BE2C (cell line): ENCODE results near the gene BMPR1B.

Experiments
- DNase-seq: peaks from one replicate; pipeline ENCODE4 v3.0.0-alpha.2; 2020
- H3K27me3 ChIP-seq: fragments of 250-450 bp; sonication (Bioruptor Pico); 2 replicates; pipeline ENCODE4 v1.5.1; 2020; ENCODE audit warnings: mild to moderate bottlenecking
- H3K36me3 ChIP-seq: fragments of 250-450 bp; sonication (Bioruptor Pico); 2 replicates; pipeline ENCODE4 v1.5.1; 2020; ENCODE audit warnings: mild to moderate bottlenecking
- H3K4me1 ChIP-seq: fragments of 250-450 bp; sonication (Bioruptor Pico); 2 replicates; pipeline ENCODE4 v1.5.1; 2020
- H3K4me3 ChIP-seq: 2 replicates; pipeline ENCODE4 v1.5.1; 2011; ENCODE audit warnings: low read depth, low read length
- H3K9me3 ChIP-seq: fragments of 250-450 bp; sonication (Bioruptor Pico); 2 replicates; pipeline ENCODE4 v1.5.1; 2020
- CTCF ChIP-seq: IDR thresholded peaks from 2 replicates; pipeline ENCODE4 v1.5.1; 2012; ENCODE audit warnings: mild to moderate bottlenecking, low read depth, low read length

The BMPR1B gene

DNA sequence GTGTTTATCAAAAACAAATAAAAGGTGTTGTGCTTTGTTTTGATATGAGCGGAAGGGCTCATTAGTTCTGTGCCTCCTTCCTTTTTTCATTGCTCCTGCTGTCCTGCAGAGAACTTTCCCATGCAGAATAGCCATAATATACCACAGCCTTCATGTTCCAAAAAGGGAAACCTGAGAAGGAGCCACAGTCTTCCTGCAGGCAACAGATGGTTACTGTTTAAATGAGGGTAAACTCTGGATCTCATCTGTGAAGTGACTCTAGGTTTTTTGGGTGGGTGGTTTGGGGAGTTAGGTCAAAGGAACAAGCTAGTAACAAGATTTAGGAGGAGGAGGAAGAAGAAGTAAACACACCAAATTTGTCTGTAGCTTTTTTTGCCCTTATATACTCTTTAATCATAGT is 131.8 kb downstream of the BMPR1B start:
- DNase-seq, result no peak
- no peaks in the 10 kb centered on the region for H3K27me3 ChIP-seq
- H3K36me3 ChIP-seq, result no peaks in the 10 kb centered on the region
- H3K9me3 ChIP-seq, result no peaks in the 10 kb centered on the region; the same call in 1 of the 2 replicates
- H3K4me1 ChIP-seq, result peaks cover 16% of the 10 kb centered on the region
- no peak overlapping the region for H3K4me3 ChIP-seq
- TF ChIP-seq CTCF, result no peak

GRCh38 chr4:94889946-94890345 is 132.2 kb downstream of the BMPR1B start:
- TF ChIP-seq CTCF, result no peak
- Histone ChIP-seq H3K36me3 (no peaks in the 10 kb centered on the region), H3K4me1 (peaks cover 16% of the 10 kb centered on the region), H3K4me3 (no peak overlapping the region), H3K27me3 (no peaks in the 10 kb centered on the region), H3K9me3 (no peaks in the 10 kb centered on the region; the same call in 1 of the 2 replicates)
- DNase-seq, result no peak

- no peaks in the 10 kb centered on the region for H3K27me3 ChIP-seq
- DNase-seq, result no peak
- H3K4me3 ChIP-seq, result no peak overlapping the region
- peaks cover 16% of the 10 kb centered on the region for H3K4me1 ChIP-seq
- TF ChIP-seq CTCF, result no peak
- no peaks in the 10 kb centered on the region for H3K36me3 ChIP-seq
- no peaks in the 10 kb centered on the region; the same call in 1 of the 2 replicates for H3K9me3 ChIP-seq
Observed at GRCh38 chr4:94890579-94890978, 132.8 kb downstream of the BMPR1B start.

DNA sequence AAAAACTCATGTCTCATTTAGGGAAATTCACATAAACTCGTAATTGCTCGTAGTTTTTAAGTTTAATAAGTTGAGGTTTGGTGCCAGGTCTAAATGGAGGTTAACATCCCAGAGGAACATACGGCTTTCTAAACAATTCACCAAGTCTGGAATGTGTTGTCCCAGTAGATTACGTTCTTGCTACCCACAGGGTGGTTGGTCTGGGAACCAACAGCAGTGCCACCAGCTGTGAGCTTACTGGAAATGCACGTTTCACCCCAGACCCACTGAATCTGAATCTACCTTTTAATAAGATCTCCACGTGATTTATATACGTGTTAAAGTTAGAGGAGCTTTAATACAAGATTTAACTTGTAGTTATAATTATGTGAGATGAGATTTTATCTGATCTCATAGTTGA is 134.3 kb downstream of the BMPR1B start:
- peak; percentile 58 for TF ChIP-seq CTCF
- Histone ChIP-seq H3K9me3 (no peaks in the 10 kb centered on the region; the same call in 1 of the 2 replicates), H3K36me3 (no peaks in the 10 kb centered on the region), H3K4me3 (no peak overlapping the region), H3K4me1 (peaks cover 25% of the 10 kb centered on the region), H3K27me3 (no peaks in the 10 kb centered on the region)
- peak; percentile 34 for DNase-seq

DNA sequence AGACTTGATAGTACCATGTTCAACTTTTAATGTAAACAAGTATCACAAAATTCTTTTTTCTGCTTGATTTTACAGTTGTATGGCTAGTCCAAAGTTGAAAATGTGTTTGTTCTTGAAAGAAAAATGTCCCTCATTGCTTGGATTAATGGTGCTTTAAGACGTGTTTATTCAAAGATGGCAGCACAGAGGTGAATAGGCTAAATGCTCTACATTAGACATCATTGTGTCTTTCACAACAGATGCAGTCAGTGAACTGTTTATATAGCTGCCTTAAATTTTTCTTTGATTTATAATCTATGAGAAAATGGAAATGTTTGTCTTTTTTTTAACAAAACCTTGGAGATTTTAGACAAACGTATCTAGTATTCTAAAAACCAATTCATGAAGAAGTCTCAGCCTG is 137.3 kb downstream of the BMPR1B start:
- DNase-seq, result no peak
- Histone ChIP-seq H3K9me3 (no peaks in the 10 kb centered on the region; the same call in none of the 2 replicates), H3K27me3 (no peaks in the 10 kb centered on the region), H3K4me1 (peaks cover 30% of the 10 kb centered on the region), H3K36me3 (no peaks in the 10 kb centered on the region), H3K4me3 (no peak overlapping the region)
- no peak for TF ChIP-seq CTCF

GRCh38 chr4:94897023-94897422 is 139.3 kb downstream of the BMPR1B start:
- no peaks in the 10 kb centered on the region; the same call in 1 of the 2 replicates for H3K9me3 ChIP-seq
- peak; percentile 83 for DNase-seq
- H3K36me3 ChIP-seq, result no peaks in the 10 kb centered on the region
- H3K27me3 ChIP-seq, result no peaks in the 10 kb centered on the region
- H3K4me3 ChIP-seq, result peak overlapping the region; percentile 7; the same call in 1 of the 2 replicates
- peaks cover 28% of the 10 kb centered on the region for H3K4me1 ChIP-seq
- no peak for TF ChIP-seq CTCF
